IMR-90 (cell line): Measurements from ENCODE around the gene CLEC17A.

ENCODE experiments used
- CTCF ChIP-seq: conservative IDR thresholded peaks from 2 replicates; pipeline ENCODE4 v1.5.1; 2012; ENCODE audit warnings: mild to moderate bottlenecking, low read depth, low read length, improper control_type of control experiment
- NFE2L2 ChIP-seq: fragments of 150-350 bp; IDR thresholded peaks from 2 replicates; pipeline ENCODE4 v1.6.1; 2016; ENCODE audit warnings: low read depth, mild to moderate bottlenecking, low read length
- POLR2A ChIP-seq: IDR thresholded peaks from 2 replicates; pipeline ENCODE4 v1.6.1; 2012; ENCODE audit warnings: mild to moderate bottlenecking, low read depth, low read length
- RCOR1 ChIP-seq: IDR thresholded peaks from 2 replicates; pipeline ENCODE4 v1.6.1; 2012; ENCODE audit warnings: mild to moderate bottlenecking, low read length, improper control_type of control experiment; ENCODE audit not compliant: insufficient replicate concordance
- SMC3 ChIP-seq: fragments of 150-350 bp; IDR thresholded peaks from 2 replicates; pipeline ENCODE4 v1.6.1; 2016; ENCODE audit warnings: low read depth, mild to moderate bottlenecking, antibody characterized with exemption, low read length, moderate library complexity

- TF ChIP-seq CTCF, result no peak
- no peak for TF ChIP-seq RCOR1
- no peak for TF ChIP-seq NFE2L2
- TF ChIP-seq POLR2A, result no peak
- TF ChIP-seq SMC3, result no peak
Measured at GRCh38 chr19:14536926-14537692, 45.8 kb upstream of the CLEC17A start.
